Measurements from ENCODE around the gene GNA12.
A peak's percentile ranks its signal among the peaks of the same experiment; 100 is the strongest.

Gene GNA12

GRCh38 chr7:2834748-2835441 lies 9.2 kb downstream of the GNA12 start:
- DNase-seq = no peak

DNA sequence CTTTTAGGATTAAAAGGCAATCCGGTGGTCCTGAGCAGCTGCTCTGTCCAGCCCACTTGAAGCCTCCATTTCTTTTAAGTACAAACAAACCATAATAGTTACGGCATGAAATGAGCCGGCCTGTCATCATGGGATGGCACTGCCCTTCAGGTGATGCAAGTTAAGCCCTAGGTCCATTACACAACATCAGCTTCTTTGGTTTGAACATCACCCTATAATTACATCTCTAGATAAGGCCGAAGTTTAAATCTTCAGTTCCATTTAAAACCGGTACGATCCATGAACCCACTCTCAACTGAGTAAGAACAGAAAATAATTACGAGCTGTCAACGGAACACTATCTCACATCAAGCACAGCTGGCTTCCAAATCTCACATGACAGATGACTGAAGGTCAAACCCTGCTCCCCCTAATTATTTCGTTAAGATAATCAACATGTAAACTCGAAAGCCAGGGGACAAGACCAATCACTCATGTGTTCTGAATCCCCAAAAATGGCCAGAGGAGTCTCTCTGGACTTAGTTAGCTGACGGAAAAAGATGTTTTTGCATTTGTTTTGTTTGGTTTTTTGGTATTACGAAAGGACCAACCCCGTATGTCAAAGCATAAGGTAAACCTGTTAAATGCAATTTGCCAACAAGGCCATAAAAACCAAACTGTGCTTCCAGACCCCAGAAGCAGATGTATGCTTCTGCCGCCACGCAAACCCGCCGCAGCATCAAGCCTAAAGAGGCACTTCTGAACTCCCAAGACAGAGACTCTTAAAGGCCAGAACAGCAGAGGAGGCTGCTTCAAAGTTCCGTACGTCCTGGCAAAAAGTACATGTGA lies 10.8 kb downstream of the GNA12 start:
- DNase-seq = no peak

- no peak for DNase-seq
Measured at GRCh38 chr7:2832461-2832860, 11.6 kb downstream of the GNA12 start.

- DNase-seq = no peak
Measured at GRCh38 chr7:2830609-2831376, 13.3 kb downstream of the GNA12 start.

DNA sequence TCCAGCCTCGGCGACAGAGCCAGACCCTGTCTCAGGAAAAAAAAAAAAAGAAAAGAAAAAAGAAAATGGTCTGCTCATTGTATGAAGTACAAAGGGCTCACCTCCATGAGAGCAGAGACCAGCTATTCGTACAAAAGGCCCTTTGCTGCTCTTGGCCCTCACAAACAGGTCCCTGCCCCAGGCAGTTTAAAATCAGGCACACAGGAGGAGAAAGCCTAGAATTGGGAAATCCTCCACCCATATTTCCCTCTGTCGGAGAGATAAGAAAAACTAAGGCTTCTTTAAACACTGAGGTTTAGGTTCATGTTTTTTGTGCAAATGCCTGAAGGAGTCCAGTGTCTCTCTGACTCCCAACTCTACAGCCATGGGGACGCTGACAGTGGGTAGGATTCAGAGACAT lies 15.1 kb downstream of the GNA12 start:
- DNase-seq = no peak

GRCh38 chr7:2826771-2827170 lies 17.3 kb downstream of the GNA12 start:
- no peak for DNase-seq

GRCh38 chr7:2825559-2826227 lies 18.4 kb downstream of the GNA12 start:
- no peak for DNase-seq

DNA sequence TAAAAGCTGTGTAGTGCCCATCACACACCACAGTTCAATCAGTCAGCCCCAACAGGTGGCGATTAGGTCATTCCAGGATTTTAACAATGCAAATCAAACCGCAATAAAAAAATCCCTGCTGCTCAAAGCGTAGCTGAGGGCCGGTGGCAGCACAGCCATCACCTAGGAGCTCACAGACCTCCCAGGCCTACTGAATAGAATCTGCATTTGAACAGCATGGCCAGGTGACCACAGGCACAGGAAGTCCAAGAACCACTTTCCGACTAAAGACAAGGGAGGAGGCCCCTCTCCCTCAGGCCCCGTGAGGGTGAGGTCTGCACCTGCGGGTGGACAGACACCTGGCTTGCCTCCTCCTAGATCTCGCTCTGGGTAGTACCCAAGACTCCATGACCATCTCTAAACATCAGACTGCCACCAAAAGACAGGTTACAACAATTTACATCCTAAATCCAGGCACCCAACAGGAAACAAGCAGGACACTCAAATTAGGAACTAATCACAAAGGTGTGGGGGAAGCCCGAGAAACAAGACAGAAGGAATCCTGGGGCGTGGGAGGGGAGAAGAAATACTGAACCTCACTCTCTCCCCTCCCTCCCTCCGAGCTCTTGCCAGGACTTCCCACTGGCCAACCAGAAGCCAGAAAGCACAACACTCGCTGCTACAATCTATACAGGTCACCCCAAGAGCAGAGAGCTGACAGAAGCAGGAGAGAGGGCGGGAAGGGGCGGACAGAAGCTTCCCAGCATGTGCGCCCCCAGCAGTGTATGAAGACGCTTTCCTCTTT lies 19.2 kb downstream of the GNA12 start:
- no peak for DNase-seq

GRCh38 chr7:2824026-2824677 lies 20.0 kb downstream of the GNA12 start:
- no peak for DNase-seq

GRCh38 chr7:2823130-2823529 lies 21.0 kb downstream of the GNA12 start:
- DNase-seq = no peak

- DNase-seq = no peak
Measured at GRCh38 chr7:2821842-2822507, 22.1 kb downstream of the GNA12 start.

GRCh38 chr7:2821161-2821841 lies 22.8 kb downstream of the GNA12 start:
- DNase-seq = peak; percentile 27

DNA sequence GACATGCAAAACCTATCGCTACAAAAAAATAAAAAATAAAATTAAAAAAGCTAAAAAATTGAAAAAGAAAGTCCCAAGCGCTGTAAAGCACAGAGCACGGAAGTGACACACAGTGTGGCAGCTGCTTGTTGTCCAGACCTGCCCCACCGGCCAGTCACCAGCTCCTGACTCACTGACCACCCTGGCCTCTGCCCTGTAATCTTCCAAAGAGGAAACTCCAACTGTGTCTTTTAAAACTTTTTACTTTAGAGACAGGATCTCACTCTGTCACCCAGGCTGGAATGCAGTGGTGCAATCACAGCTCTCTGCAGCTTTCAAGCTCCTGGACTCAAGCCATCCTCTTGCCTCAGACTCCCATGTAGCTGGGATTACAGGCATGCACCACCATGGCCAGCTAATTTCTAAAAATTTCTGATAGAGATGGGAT lies 23.6 kb downstream of the GNA12 start:
- DNase-seq = no peak

DNA sequence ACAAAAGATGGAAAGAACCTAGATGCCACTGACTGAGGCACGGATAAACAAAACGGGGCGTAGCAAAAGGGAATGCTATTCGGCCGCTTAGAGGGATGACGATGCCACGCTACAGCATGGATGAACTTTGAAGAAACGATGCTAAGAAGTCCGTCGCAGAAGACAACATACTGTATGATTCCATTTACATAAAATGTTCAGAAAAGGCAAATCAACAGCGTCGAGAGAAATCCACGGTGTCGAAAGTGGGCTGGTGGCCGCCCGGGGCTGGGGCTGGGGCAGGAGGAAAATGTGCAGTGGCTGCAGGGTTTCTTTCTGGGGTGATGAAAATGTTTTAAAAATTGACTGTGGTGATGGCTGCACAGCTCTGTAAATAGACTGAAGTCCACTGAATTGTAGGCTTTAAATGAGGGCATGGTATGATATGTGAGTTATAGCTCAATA lies 24.1 kb downstream of the GNA12 start:
- DNase-seq = no peak

- DNase-seq = no peak
Measured at GRCh38 chr7:2819161-2819953, 24.8 kb downstream of the GNA12 start.

DNA sequence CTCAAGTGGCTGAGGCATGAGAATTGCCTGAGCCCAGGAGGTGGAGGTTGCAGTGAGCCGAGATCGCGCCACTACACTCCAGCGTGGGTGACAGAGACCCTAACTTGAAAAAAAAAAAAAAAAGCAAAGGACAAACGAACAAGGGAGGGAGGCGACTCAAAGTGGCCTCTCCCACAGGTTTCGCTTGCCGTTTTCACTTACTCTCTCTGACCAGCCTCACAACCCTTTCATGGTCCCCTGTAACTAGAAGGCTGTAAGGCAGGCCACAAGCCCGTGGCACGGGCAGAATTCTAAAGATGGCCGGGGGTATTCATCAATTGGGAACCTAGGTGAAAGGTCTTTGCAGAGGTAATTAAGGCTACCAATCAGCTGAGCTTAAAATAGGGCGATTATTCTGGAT lies 25.5 kb downstream of the GNA12 start:
- DNase-seq = no peak

DNA sequence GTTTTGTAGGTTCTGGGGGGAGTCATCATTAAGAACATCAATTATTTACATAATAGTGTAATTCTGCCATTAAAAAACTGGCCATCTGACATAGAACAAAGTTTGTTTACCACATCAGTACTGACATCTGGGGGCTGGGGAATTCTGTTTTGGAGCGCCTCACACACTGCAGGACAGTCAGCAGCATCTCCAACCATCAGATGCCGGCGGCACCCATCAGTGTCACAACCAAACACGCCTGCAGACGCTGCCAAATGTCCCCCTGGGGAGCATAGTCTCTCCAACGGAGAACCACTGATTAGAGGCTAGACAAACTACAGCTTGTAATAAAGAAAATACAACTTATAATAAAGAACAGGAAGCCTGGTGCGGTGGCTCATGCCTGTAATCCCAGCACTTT lies 26.0 kb downstream of the GNA12 start:
- DNase-seq = no peak

DNA sequence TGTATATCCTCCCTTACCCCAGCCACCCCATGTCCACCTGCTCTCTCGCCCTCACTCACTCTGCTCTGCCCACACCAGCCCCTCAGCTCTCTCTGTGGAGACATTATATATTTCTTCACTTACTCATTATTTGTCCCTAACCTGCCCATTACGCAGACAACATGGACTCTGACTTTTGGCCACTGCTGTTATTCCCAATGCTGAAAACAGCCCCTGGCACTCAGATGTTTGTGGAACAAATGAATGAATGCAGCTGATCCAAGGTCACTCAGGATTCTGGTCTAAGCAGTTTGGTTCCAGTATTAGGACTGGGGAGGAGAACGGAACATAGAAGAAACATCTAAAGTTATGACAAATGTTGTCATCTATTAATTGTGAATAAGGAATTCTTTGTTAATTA lies 26.7 kb downstream of the GNA12 start:
- DNase-seq = no peak

- DNase-seq = no peak
Measured at GRCh38 chr7:2815875-2816245, 28.2 kb downstream of the GNA12 start.
